SK-N-MC (cell line): ENCODE measurements around the gene TIPARP.

Experiments used
- EZH2 ChIP-seq: fragments of 200-600 bp; sonication (generic); IDR thresholded peaks from one replicate; pipeline ENCODE4 v1.6.1; 2017; ENCODE audit warnings: antibody characterized with exemption
- POLR2AphosphoS5 ChIP-seq: IDR thresholded peaks from 2 replicates; pipeline ENCODE4 v1.6.1; 2012; ENCODE audit warnings: mild to moderate bottlenecking, low read depth, low read length, borderline replicate concordance

DNA sequence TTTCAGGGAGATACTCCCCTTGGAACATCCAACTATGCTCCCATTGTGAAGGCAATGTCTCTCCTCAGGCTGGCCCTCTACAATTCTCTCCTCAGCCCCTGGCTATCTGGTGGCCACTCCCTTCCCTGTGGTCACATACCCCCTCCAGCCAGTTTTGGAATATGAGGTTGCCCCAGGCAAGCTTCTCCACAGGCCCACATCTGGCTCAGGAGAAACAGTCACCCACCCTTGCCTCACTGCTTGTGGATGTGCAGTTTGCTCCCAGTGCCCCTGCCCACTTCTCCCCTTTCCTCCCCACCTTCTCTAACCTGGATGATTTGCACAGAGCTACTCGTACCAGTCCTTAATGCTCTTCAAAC, 15.7 kb upstream of the TIPARP start:
- TF ChIP-seq POLR2AphosphoS5: no peak
- no peak for TF ChIP-seq EZH2
